CD4-positive, CD25-positive, alpha-beta regulatory T cell (primary cell): ENCODE data around the gene NHSL1. TPM values are rescaled to one million over a fixed set of nuclear protein-coding genes. Genes with fewer than 3 reads are reported as not detected.

Experiments used
- ATAC-seq, 2 donors: fragments of 150-1000 bp; cut with Tn5 transposase; one replicate each; pipeline ENCODE4 v1.10.0; 2021; ENCODE audit warnings: low read depth in 2 of 2, moderate number of reproducible peaks in 2 of 2, moderate library complexity in 1 of 2
- DNase-seq, 3 donors: peaks; one replicate each; pipeline versions ENCODE4 v3.0.0 to v3.0.0-alpha.2; 2012 to 2022; ENCODE audit warnings: mixed read lengths in 1 of 3
- H3K27ac ChIP-seq: one replicate; pipeline ENCODE4 v1.7.0; 2013; ENCODE audit warnings: mild to moderate bottlenecking, low read length; ENCODE audit not compliant: insufficient read depth, poor library complexity, severe bottlenecking
- H3K27me3 ChIP-seq: one replicate; pipeline ENCODE4 v1.7.0; 2013; ENCODE audit warnings: low read length; ENCODE audit not compliant: control insufficient read depth, insufficient read depth
- H3K36me3 ChIP-seq: one replicate; pipeline ENCODE4 v1.7.0; 2013; ENCODE audit warnings: mild to moderate bottlenecking, low read length, moderate library complexity; ENCODE audit not compliant: control insufficient read depth, insufficient read depth
- H3K4me1 ChIP-seq: 2 replicates; pipeline ENCODE4 v1.7.0; 2013; ENCODE audit warnings: mild to moderate bottlenecking, low read length; ENCODE audit not compliant: insufficient read depth, control insufficient read depth, poor library complexity, severe bottlenecking
- H3K4me3 ChIP-seq: one replicate; pipeline ENCODE4 v1.7.0; 2013; ENCODE audit warnings: low read depth, mild to moderate bottlenecking, low read length, moderate library complexity
- H3K9me3 ChIP-seq, 2 experiments: 1 replicate in 1 of 2; 2 replicates in 1 of 2; pipeline ENCODE4 v1.7.0; 2013; ENCODE audit warnings: low read length in 2 of 2, mild to moderate bottlenecking in 1 of 2, moderate library complexity in 1 of 2; ENCODE audit not compliant: control insufficient read depth in 2 of 2
- H3K27ac Mint-ChIP-seq, 3 donors: one replicate each; pipeline ENCODE4 v1.8.0; 2020 to 2022; ENCODE audit warnings: mild to moderate bottlenecking in 3 of 3, mixed read lengths in 3 of 3, moderate library complexity in 2 of 3
- H3K27me3 Mint-ChIP-seq: one replicate; pipeline ENCODE4 v1.8.0; 2022; ENCODE audit warnings: mild to moderate bottlenecking, mixed read lengths
- H3K36me3 Mint-ChIP-seq: one replicate; pipeline ENCODE4 v1.8.0; 2020; ENCODE audit warnings: mixed read lengths
- H3K4me1 Mint-ChIP-seq, 4 donors: one replicate each; pipeline ENCODE4 v1.8.0; 2020 to 2022; ENCODE audit warnings: mixed read lengths in 4 of 4, mild to moderate bottlenecking in 1 of 4
- H3K4me3 Mint-ChIP-seq, 4 donors: one replicate each; pipeline ENCODE4 v1.8.0; 2020 to 2022; ENCODE audit warnings: mild to moderate bottlenecking in 4 of 4, mixed read lengths in 4 of 4, moderate library complexity in 3 of 4
- H3K9me3 Mint-ChIP-seq, 7 donors: one replicate each; pipeline ENCODE4 v1.8.0; 2020 to 2022; ENCODE audit warnings: mixed read lengths in 7 of 7, mild to moderate bottlenecking in 3 of 7, moderate library complexity in 2 of 7
- polyA plus RNA-seq, 4 donors: library from polyadenylated mRNA; unstranded; fragments of 300-500 nt; fragmentation: Illumina TruSeq; gene quantifications; one replicate each; pipeline ENCODE4 v1.2.3, GENCODE V29; 2021
- total RNA-seq: library from RNA; stranded (reverse); gene quantifications from one replicate; pipeline ENCODE4 v1.2.3, GENCODE V29; 2022

NHSL1 gene
- total and polyA plus RNA-seq, 5 donors from 2014 or later: 0.03 TPM; not detected in 4

- H3K27me3 ChIP-seq: no peaks in the 10 kb centered on the region
- peak within 1 kb of the TSS; percentile 87 for H3K4me3 ChIP-seq
- H3K27ac Mint-ChIP-seq: peak within 1 kb of the TSS; percentile 74 to 94 (median 91)
- peaks cover 28% of the 10 kb centered on the region for H3K36me3 Mint-ChIP-seq
- H3K27ac ChIP-seq: peak within 1 kb of the TSS; percentile 84
- peak within 1 kb of the TSS; percentile 89 to 95 (median 91) for H3K4me3 Mint-ChIP-seq
- ATAC-seq (peak; percentile 91 to 92), DNase-seq (peak; percentile 91 to 96 (median 93))
- peaks cover 6% of the 10 kb centered on the region for H3K27me3 Mint-ChIP-seq
- H3K9me3 Mint-ChIP-seq: no peaks in the 10 kb centered on the region
- H3K4me1 ChIP-seq: peaks cover 33% of the 10 kb centered on the region
- peaks cover 14 to 49% (median 32%) of the 10 kb centered on the region in 4 donors for H3K4me1 Mint-ChIP-seq
- peaks cover 35% of the 10 kb centered on the region for H3K36me3 ChIP-seq
- no peaks in the 10 kb centered on the region for H3K9me3 ChIP-seq
These were observed 95.3 kb downstream of the NHSL1 start, which contains the start of gene HEBP2 for GRCh38 chr6:138403801-138404665. TSS of gene HEBP2 (plus strand) at chr6:138404223. CDS start at chr6:138404496, 273 bp downstream.

GRCh38 chr6:138403324-138403800 lies 95.9 kb downstream of the NHSL1 start:
- H3K4me1 ChIP-seq: peaks cover 33% of the 10 kb centered on the region
- Mint-ChIP-seq H3K36me3 (peaks cover 23% of the 10 kb centered on the region), H3K27me3 (peaks cover 6% of the 10 kb centered on the region), H3K4me1 (peaks cover 14 to 43% (median 27%) of the 10 kb centered on the region in 4 donors), H3K4me3 (peak overlapping the region; percentile 85 to 87 (median 86)), H3K27ac (peak overlapping the region; percentile 72 to 90 (median 84)), H3K9me3 (no peaks in the 10 kb centered on the region)
- DNase-seq (peak in 2 of 3 donors; percentile 11 to 37), ATAC-seq (peak; percentile 5 to 15)
- no peaks in the 10 kb centered on the region for H3K27me3 ChIP-seq
- H3K36me3 ChIP-seq: peaks cover 29% of the 10 kb centered on the region
- H3K9me3 ChIP-seq: no peaks in the 10 kb centered on the region
- H3K27ac ChIP-seq: peak overlapping the region; percentile 84
- peak overlapping the region; percentile 87 for H3K4me3 ChIP-seq

- H3K27me3 ChIP-seq: no peaks in the 10 kb centered on the region
- no peak overlapping the region for H3K27ac ChIP-seq
- Mint-ChIP-seq H3K9me3 (no peaks in the 10 kb centered on the region), H3K4me3 (peak overlapping the region; percentile 85 to 86 (median 85)), H3K4me1 (peaks cover 14 to 39% (median 24%) of the 10 kb centered on the region in 4 donors), H3K27me3 (peaks cover 6% of the 10 kb centered on the region), H3K36me3 (peaks cover 19% of the 10 kb centered on the region), H3K27ac (peak overlapping the region in 2 of 3 donors; percentile 84 to 90)
- H3K36me3 ChIP-seq: peaks cover 24% of the 10 kb centered on the region
- H3K9me3 ChIP-seq: no peaks in the 10 kb centered on the region
- DNase-seq (no peak), ATAC-seq (no peak)
- H3K4me1 ChIP-seq: peaks cover 31% of the 10 kb centered on the region
- H3K4me3 ChIP-seq: peak overlapping the region; percentile 87
These were observed 96.5 kb downstream of the NHSL1 start for GRCh38 chr6:138402838-138403187.

- Histone ChIP-seq H3K36me3 (peaks cover 17% of the 10 kb centered on the region), H3K9me3 (no peaks in the 10 kb centered on the region), H3K4me1 (peaks cover 29% of the 10 kb centered on the region), H3K27ac (no peak overlapping the region), H3K4me3 (no peak overlapping the region), H3K27me3 (no peaks in the 10 kb centered on the region)
- no peak for DNase-seq
- peaks cover 18% of the 10 kb centered on the region for H3K36me3 Mint-ChIP-seq
- H3K4me1 Mint-ChIP-seq: peaks cover 14 to 34% (median 20%) of the 10 kb centered on the region in 4 donors
- H3K27me3 Mint-ChIP-seq: peaks cover 6% of the 10 kb centered on the region
- H3K9me3 Mint-ChIP-seq: no peaks in the 10 kb centered on the region
- no peak for ATAC-seq
- H3K27ac Mint-ChIP-seq: peak overlapping the region in 1 of 3 donors; percentile 65
- H3K4me3 Mint-ChIP-seq: peak overlapping the region; percentile 54 to 88 (median 71)
These were observed 97.1 kb downstream of the NHSL1 start for GRCh38 chr6:138401960-138402837.

- no peaks in the 10 kb centered on the region for H3K9me3 ChIP-seq
- no peak for DNase-seq
- no peaks in the 10 kb centered on the region for H3K27me3 ChIP-seq
- peak overlapping the region in 1 of 4 donors; percentile 64 for H3K4me3 Mint-ChIP-seq
- H3K4me1 Mint-ChIP-seq: peaks cover 3 to 18% (median 4%) of the 10 kb centered on the region in 4 donors
- H3K36me3 ChIP-seq: no peaks in the 10 kb centered on the region
- H3K36me3 Mint-ChIP-seq: peaks cover 4% of the 10 kb centered on the region
- no peaks in the 10 kb centered on the region for H3K9me3 Mint-ChIP-seq
- no peak overlapping the region for H3K27ac ChIP-seq
- no peak overlapping the region for H3K27ac Mint-ChIP-seq
- peaks cover 17% of the 10 kb centered on the region for H3K4me1 ChIP-seq
- peaks cover 9% of the 10 kb centered on the region for H3K27me3 Mint-ChIP-seq
- H3K4me3 ChIP-seq: no peak overlapping the region
- no peak for ATAC-seq
These were observed 99.0 kb downstream of the NHSL1 start for GRCh38 chr6:138400326-138400725.

- Mint-ChIP-seq H3K27ac (no peak overlapping the region), H3K36me3 (no peaks in the 10 kb centered on the region)
- no peak for ATAC-seq
These were observed 101.9 kb downstream of the NHSL1 start for GRCh38 chr6:138397128-138398122.

More at GRCh38 chr6:138397128-138398122, 101.9 kb downstream of the NHSL1 start:
- DNase-seq: no peak
- Histone ChIP-seq H3K27ac (no peak overlapping the region), H3K4me3 (no peak overlapping the region), H3K36me3 (no peaks in the 10 kb centered on the region), H3K9me3 (no peaks in the 10 kb centered on the region), H3K4me1 (no peaks in the 10 kb centered on the region), H3K27me3 (no peaks in the 10 kb centered on the region)
- peaks cover 0 to 3% (median 0%) of the 10 kb centered on the region in 7 donors for H3K9me3 Mint-ChIP-seq
- peaks cover 0 to 6% (median 0%) of the 10 kb centered on the region in 4 donors for H3K4me1 Mint-ChIP-seq
- no peak overlapping the region for H3K4me3 Mint-ChIP-seq
- peaks cover 27% of the 10 kb centered on the region for H3K27me3 Mint-ChIP-seq
